HepG2 (cell line): Measurements from ENCODE around the gene MAP3K4. TPM values are rescaled to one million over a fixed set of nuclear protein-coding genes. Genes with fewer than 3 reads are reported as not detected.

Experiments used
- HMG20B ChIP-seq: conservative IDR thresholded peaks from 2 replicates; pipeline ENCODE4 v1.6.1; 2016; ENCODE audit warnings: missing genetic modification reagents, missing compliant biosample characterization
- RFX3 ChIP-seq: IDR thresholded peaks from 2 replicates; pipeline ENCODE4 v1.6.1; 2016; ENCODE audit warnings: missing biosample characterization, missing genetic modification reagents
- SP5 ChIP-seq: IDR thresholded peaks from 2 replicates; pipeline ENCODE4 v1.6.1; 2016; ENCODE audit warnings: low read depth, borderline replicate concordance
- TBL1XR1 ChIP-seq: fragments of 150-350 bp; IDR thresholded peaks from 2 replicates; pipeline ENCODE4 v1.6.1; 2014; ENCODE audit warnings: borderline replicate concordance, low read length; ENCODE audit not compliant: partially characterized antibody
- ZBTB3 ChIP-seq: sonication (generic); formaldehyde crosslinking; IDR thresholded peaks from 2 replicates; pipeline ENCODE4 v1.4.0; 2020; ENCODE audit warnings: low read depth, mild to moderate bottlenecking, moderate library complexity, missing genetic modification reagents, borderline replicate concordance
- ZNF160 ChIP-seq: sonication (generic); formaldehyde crosslinking; IDR thresholded peaks from 2 replicates; pipeline ENCODE4 v1.8.0; 2022; ENCODE audit warnings: mild to moderate bottlenecking, inconsistent platforms, missing genetic modification reagents
- ZNF260 ChIP-seq: sonication (generic); formaldehyde crosslinking; IDR thresholded peaks from 2 replicates; pipeline ENCODE4 v1.4.0; 2020; ENCODE audit warnings: missing genetic modification reagents, low read depth, mild to moderate bottlenecking, borderline replicate concordance
- ZNF296 ChIP-seq: sonication (generic); formaldehyde crosslinking; conservative IDR thresholded peaks from 2 replicates; pipeline ENCODE4 v1.5.0; 2020; ENCODE audit warnings: mild to moderate bottlenecking, missing genetic modification reagents
- ZNF33A ChIP-seq: sonication (generic); formaldehyde crosslinking; IDR thresholded peaks from 2 replicates; pipeline ENCODE4 v1.5.1; 2020; ENCODE audit warnings: missing genetic modification reagents, mild to moderate bottlenecking, moderate library complexity, borderline replicate concordance
- ZNF460 ChIP-seq: sonication (generic); formaldehyde crosslinking; IDR thresholded peaks from 2 replicates; pipeline ENCODE4 v1.5.1; 2020; ENCODE audit warnings: missing genetic modification reagents, mild to moderate bottlenecking, borderline replicate concordance
- polyA plus RNA-seq, 8 experiments: library from polyadenylated mRNA; depleted of rRNA in 3 of 8; stranded (reverse) in 7 of 8; unstranded in 1 of 8; fragments of >200 nt; fragmentation: Illumina TruSeq in 4 of 8; extraction: Trizol in 4 of 8; gene quantifications; 2 replicates each; pipeline versions ENCODE4 v1.2.1 to v1.2.3, GENCODE V29; 2011 to 2016; ENCODE audit warnings: low read depth in 4 of 8, missing spikeins in 1 of 8, mixed read lengths in 1 of 8; ENCODE audit not compliant: insufficient read depth in 1 of 8
- total RNA-seq, 5 experiments: library from RNA; depleted of rRNA; stranded (reverse); fragments of >200 nt; fragmentation: Illumina TruSeq; extraction: Trizol; gene quantifications; 2 replicates each; pipeline ENCODE4 v1.2.3, GENCODE V29; 2016; ENCODE audit warnings: low read depth in 1 of 5
- TF ChIP-seq, protein P1 (sequence below): sonication (generic); formaldehyde crosslinking; IDR thresholded peaks from 2 replicates; pipeline ENCODE4 v1.4.0; 2020; ENCODE audit warnings: missing genetic modification reagents, borderline replicate concordance
- TF ChIP-seq, protein P2 (sequence below): sonication (generic); formaldehyde crosslinking; IDR thresholded peaks from 2 replicates; pipeline ENCODE4 v1.4.0; 2020; ENCODE audit warnings: missing genetic modification reagents, borderline replicate concordance
- TF ChIP-seq, protein P3 (sequence below): sonication (generic); formaldehyde crosslinking; IDR thresholded peaks from 2 replicates; pipeline ENCODE4 v1.8.1; 2022; ENCODE audit warnings: mild to moderate bottlenecking, missing genetic modification reagents
- TF ChIP-seq, protein P4 (sequence below): fragments of 450-650 bp; IDR thresholded peaks from 2 replicates; pipeline ENCODE4 v1.6.1; 2016
- TF ChIP-seq, protein P5 (sequence below): sonication (generic); formaldehyde crosslinking; IDR thresholded peaks from 2 replicates; pipeline ENCODE4 v1.8.1; 2023; ENCODE audit warnings: missing genetic modification reagents, inconsistent platforms, borderline replicate concordance
- TF ChIP-seq, protein P6 (sequence below): sonication (generic); formaldehyde crosslinking; conservative IDR thresholded peaks from 2 replicates; pipeline ENCODE4 v1.4.0; 2020; ENCODE audit warnings: missing genetic modification reagents

MAP3K4 gene
- total and polyA plus RNA-seq, 2 of the 13 experiments (the other 11 are each of a cell fraction or from before 2014, with no cell fraction given): 12.9 to 33.6 TPM

DNA sequence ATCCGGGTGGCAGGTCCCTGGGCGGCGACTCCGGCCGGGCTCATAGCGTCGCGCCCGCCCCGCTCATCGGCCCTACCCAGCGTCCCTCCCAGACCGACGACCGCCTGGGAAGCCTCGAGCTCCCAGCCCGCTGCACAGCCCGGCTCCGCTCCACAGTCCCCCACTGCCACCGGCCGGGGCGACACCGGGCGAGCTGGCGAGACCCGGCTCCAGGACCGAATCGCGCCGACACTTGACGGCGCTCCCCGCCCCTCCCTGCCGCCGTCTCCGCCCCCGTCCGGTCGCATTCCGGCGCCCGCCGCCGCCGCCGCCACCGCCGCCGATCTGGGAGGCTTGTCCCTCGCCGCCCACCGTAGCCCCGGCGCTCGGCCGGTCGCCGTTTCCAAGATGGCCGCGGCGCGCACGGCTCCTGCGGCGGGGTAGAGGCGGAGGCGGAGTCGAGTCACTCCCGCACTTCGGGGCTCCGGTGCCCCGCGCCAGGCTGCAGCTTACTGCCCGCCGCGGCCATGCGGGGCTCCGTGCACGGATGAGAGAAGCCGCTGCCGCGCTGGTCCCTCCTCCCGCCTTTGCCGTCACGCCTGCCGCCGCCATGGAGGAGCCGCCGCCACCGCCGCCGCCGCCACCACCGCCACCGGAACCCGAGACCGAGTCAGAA is at the start of gene MAP3K4 (continued):
- TF ChIP-seq, protein P1, sequence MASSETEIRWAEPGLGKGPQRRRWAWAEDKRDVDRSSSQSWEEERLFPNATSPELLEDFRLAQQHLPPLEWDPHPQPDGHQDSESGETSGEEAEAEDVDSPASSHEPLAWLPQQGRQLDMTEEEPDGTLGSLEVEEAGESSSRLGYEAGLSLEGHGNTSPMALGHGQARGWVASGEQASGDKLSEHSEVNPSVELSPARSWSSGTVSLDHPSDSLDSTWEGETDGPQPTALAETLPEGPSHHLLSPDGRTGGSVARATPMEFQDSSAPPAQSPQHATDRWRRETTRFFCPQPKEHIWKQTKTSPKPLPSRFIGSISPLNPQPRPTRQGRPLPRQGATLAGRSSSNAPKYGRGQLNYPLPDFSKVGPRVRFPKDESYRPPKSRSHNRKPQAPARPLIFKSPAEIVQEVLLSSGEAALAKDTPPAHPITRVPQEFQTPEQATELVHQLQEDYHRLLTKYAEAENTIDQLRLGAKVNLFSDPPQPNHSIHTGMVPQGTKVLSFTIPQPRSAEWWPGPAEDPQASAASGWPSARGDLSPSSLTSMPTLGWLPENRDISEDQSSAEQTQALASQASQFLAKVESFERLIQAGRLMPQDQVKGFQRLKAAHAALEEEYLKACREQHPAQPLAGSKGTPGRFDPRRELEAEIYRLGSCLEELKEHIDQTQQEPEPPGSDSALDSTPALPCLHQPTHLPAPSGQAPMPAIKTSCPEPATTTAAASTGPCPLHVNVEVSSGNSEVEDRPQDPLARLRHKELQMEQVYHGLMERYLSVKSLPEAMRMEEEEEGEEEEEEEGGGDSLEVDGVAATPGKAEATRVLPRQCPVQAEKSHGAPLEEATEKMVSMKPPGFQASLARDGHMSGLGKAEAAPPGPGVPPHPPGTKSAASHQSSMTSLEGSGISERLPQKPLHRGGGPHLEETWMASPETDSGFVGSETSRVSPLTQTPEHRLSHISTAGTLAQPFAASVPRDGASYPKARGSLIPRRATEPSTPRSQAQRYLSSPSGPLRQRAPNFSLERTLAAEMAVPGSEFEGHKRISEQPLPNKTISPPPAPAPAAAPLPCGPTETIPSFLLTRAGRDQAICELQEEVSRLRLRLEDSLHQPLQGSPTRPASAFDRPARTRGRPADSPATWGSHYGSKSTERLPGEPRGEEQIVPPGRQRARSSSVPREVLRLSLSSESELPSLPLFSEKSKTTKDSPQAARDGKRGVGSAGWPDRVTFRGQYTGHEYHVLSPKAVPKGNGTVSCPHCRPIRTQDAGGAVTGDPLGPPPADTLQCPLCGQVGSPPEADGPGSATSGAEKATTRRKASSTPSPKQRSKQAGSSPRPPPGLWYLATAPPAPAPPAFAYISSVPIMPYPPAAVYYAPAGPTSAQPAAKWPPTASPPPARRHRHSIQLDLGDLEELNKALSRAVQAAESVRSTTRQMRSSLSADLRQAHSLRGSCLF (CRISPR knock-in tag): no peak
- no peak; the same call in 1 of the 2 replicates for TF ChIP-seq ZNF460
- no peak for TF ChIP-seq ZNF33A (CRISPR knock-in tag)
- TF ChIP-seq, protein P2, sequence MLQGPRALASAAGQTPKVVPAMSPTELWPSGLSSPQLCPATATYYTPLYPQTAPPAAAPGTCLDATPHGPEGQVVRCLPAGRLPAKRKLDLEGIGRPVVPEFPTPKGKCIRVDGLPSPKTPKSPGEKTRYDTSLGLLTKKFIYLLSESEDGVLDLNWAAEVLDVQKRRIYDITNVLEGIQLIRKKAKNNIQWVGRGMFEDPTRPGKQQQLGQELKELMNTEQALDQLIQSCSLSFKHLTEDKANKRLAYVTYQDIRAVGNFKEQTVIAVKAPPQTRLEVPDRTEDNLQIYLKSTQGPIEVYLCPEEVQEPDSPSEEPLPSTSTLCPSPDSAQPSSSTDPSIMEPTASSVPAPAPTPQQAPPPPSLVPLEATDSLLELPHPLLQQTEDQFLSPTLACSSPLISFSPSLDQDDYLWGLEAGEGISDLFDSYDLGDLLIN (CRISPR knock-in tag): peak; percentile 73; the same call in 1 of the 2 replicates
- TF ChIP-seq, protein P3, sequence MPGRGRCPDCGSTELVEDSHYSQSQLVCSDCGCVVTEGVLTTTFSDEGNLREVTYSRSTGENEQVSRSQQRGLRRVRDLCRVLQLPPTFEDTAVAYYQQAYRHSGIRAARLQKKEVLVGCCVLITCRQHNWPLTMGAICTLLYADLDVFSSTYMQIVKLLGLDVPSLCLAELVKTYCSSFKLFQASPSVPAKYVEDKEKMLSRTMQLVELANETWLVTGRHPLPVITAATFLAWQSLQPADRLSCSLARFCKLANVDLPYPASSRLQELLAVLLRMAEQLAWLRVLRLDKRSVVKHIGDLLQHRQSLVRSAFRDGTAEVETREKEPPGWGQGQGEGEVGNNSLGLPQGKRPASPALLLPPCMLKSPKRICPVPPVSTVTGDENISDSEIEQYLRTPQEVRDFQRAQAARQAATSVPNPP: no peak; the same call in 1 of the 2 replicates
- TF ChIP-seq ZNF160 (CRISPR knock-in tag): no peak; the same call in 1 of the 2 replicates
- peak; percentile 75 for TF ChIP-seq SP5
- TF ChIP-seq, protein P4, sequence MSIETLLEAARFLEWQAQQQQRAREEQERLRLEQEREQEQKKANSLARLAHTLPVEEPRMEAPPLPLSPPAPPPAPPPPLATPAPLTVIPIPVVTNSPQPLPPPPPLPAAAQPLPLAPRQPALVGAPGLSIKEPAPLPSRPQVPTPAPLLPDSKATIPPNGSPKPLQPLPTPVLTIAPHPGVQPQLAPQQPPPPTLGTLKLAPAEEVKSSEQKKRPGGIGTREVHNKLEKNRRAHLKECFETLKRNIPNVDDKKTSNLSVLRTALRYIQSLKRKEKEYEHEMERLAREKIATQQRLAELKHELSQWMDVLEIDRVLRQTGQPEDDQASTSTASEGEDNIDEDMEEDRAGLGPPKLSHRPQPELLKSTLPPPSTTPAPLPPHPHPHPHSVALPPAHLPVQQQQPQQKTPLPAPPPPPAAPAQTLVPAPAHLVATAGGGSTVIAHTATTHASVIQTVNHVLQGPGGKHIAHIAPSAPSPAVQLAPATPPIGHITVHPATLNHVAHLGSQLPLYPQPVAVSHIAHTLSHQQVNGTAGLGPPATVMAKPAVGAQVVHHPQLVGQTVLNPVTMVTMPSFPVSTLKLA: no peak
- 0 out of 2 replicates have a peak, but pooled peaks have one; percentile 74 for TF ChIP-seq ZNF260 (CRISPR knock-in tag)
- no peak for TF ChIP-seq ZNF296 (CRISPR knock-in tag)
- no peak for TF ChIP-seq ZBTB3 (CRISPR knock-in tag)
- no peak for TF ChIP-seq HMG20B (CRISPR knock-in tag)
- no peak for TF ChIP-seq TBL1XR1
- TF ChIP-seq RFX3 (CRISPR knock-in tag): no peak
- TF ChIP-seq, protein P5, sequence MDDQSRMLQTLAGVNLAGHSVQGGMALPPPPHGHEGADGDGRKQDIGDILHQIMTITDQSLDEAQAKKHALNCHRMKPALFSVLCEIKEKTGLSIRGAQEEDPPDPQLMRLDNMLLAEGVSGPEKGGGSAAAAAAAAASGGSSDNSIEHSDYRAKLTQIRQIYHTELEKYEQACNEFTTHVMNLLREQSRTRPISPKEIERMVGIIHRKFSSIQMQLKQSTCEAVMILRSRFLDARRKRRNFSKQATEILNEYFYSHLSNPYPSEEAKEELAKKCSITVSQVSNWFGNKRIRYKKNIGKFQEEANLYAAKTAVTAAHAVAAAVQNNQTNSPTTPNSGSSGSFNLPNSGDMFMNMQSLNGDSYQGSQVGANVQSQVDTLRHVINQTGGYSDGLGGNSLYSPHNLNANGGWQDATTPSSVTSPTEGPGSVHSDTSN (CRISPR knock-in tag): no peak
- TF ChIP-seq, protein P6, sequence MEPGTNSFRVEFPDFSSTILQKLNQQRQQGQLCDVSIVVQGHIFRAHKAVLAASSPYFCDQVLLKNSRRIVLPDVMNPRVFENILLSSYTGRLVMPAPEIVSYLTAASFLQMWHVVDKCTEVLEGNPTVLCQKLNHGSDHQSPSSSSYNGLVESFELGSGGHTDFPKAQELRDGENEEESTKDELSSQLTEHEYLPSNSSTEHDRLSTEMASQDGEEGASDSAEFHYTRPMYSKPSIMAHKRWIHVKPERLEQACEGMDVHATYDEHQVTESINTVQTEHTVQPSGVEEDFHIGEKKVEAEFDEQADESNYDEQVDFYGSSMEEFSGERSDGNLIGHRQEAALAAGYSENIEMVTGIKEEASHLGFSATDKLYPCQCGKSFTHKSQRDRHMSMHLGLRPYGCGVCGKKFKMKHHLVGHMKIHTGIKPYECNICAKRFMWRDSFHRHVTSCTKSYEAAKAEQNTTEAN (CRISPR knock-in tag): 0 out of 2 replicates have a peak, but pooled peaks have one; percentile 30
